ENCODE results near the gene AGAP1.

Gene AGAP1

DNA sequence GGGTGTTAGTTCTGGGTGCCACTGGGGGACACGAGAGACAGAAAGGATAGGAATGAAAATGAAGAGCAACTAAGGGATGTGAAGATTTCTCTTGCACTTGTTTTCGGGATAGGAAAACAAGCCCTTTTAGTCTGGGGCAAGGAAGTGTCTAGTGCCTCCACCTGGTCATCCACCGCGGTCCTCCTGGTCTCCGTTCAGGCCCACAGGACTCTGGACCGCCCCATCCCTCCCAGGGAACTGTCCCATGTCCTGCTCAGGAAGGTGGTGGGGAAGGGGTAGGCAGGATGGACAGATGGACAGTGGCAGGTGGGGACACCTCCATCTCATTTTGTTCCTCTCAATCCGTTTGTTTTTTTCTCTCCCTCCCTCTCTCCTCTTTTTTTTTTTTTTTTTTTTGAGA, 45.9 kb downstream of the AGAP1 start:
- no peak for DNase-seq
- no peaks in the 10 kb centered on the region for H3K27me3 ChIP-seq (replicated peaks)
- no peak overlapping the region for H3K27ac ChIP-seq
- TF ChIP-seq, protein P1, sequence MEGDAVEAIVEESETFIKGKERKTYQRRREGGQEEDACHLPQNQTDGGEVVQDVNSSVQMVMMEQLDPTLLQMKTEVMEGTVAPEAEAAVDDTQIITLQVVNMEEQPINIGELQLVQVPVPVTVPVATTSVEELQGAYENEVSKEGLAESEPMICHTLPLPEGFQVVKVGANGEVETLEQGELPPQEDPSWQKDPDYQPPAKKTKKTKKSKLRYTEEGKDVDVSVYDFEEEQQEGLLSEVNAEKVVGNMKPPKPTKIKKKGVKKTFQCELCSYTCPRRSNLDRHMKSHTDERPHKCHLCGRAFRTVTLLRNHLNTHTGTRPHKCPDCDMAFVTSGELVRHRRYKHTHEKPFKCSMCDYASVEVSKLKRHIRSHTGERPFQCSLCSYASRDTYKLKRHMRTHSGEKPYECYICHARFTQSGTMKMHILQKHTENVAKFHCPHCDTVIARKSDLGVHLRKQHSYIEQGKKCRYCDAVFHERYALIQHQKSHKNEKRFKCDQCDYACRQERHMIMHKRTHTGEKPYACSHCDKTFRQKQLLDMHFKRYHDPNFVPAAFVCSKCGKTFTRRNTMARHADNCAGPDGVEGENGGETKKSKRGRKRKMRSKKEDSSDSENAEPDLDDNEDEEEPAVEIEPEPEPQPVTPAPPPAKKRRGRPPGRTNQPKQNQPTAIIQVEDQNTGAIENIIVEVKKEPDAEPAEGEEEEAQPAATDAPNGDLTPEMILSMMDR (IDR thresholded peaks at IDR 0.05; ENCODE audit: low read depth, low read length, missing control alignments) = no peak
- no peaks in the 10 kb centered on the region for H3K36me3 ChIP-seq (replicated peaks)
- no peak overlapping the region for H3K4me3 ChIP-seq (ENCODE audit: low read depth, low read length)
- in situ Hi-C loops (cut with HindIII; ENCODE audit: low pct_ligation_motif_present, low sequenced_read_pairs) = no loop called here

DNA sequence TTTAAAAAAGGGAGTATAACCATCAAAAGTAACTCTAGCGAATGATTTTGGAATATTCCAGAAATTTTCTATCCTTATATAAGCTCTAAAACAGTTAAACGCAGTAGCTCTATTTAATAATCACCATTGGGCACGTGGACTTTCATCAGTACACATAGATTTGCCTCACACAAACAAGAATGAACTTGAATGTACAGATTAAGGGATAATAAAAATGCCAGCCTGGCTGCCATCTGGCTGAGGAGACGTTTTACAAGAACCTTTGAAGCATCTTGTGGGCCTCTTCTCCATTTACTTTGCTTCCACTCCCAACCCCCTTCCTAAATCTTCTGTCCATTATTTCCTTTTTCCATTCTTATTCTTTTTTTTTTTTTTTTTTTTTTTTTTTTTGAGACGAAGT, 47.2 kb downstream of the AGAP1 start:
- H3K27ac ChIP-seq = no peak overlapping the region
- no peak overlapping the region for H3K4me3 ChIP-seq (ENCODE audit: low read depth, low read length)
- no peaks in the 10 kb centered on the region for H3K36me3 ChIP-seq (replicated peaks)
- in situ Hi-C loops (cut with HindIII; ENCODE audit: low pct_ligation_motif_present, low sequenced_read_pairs) = no loop called here
- TF ChIP-seq, protein P1 (IDR thresholded peaks at IDR 0.05; ENCODE audit: low read depth, low read length, missing control alignments) = no peak
- DNase-seq = no peak
- no peaks in the 10 kb centered on the region for H3K27me3 ChIP-seq (replicated peaks)

DNA sequence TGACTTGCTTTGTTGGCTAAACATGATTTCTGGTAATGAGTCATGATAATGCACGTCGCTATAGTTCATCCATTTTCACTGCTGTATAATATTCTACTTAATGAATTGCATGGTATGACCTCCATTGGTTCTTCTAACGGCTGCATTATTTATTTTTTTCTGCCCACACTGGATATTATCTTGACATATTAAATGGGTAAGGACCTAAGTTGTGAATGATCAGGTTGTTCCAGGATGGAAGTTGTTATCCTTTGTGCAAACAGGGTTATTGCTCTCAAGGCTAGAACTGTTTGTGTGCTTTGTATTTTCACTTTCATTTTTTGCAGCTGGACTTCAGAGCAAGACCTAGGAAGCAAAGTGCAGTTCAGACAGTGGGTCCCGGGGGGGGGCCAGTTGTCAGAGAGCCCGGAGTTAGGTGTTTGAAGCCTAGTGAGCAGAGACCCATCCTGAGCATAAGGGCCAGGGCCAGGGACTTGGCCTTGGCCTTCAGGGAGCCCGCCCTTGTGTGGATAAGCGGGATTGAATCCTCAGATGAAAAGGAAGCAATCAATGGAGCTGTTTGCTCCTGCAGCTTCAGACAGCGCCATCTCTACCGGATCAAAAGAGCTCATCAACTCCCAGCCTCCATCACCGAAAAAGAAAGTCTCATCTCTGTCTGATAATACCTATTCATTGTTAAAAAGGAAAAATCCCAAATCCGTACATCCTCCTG, 48.2 kb downstream of the AGAP1 start:
- Histone ChIP-seq H3K4me3 (ENCODE audit: low read depth, low read length) (no peak overlapping the region), H3K27ac (no peak overlapping the region), H3K36me3 (replicated peaks) (no peaks in the 10 kb centered on the region), H3K27me3 (replicated peaks) (no peaks in the 10 kb centered on the region)
- DNase-seq = no peak
- in situ Hi-C loops (cut with HindIII; ENCODE audit: low pct_ligation_motif_present, low sequenced_read_pairs) = no loop called here
- TF ChIP-seq, protein P1 (IDR thresholded peaks at IDR 0.05; ENCODE audit: low read depth, low read length, missing control alignments) = no peak

DNA sequence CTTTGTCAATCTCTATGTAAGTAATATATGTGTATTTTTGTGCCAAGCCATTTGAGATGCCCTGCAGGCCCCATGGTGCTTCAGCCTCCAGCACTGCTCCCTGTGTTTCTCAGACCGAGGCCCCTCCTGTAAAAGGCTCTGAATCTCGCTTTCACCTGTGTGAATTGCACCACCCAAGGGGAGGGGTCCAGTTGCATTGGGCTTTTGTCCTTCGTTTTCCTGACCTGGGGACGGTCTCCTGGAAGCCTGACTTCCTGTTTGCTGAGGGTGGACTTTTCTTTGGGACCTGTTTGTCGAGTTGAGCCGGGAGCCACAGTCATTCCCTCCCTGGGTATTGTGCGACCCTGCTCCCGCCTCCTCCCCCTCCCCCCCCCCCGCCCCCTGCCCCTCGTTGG, 48.9 kb downstream of the AGAP1 start:
- no peaks in the 10 kb centered on the region for H3K27me3 ChIP-seq (replicated peaks)
- no peak overlapping the region for H3K4me3 ChIP-seq (ENCODE audit: low read depth, low read length)
- TF ChIP-seq, protein P1 (IDR thresholded peaks at IDR 0.05; ENCODE audit: low read depth, low read length, missing control alignments) = no peak
- no peak for DNase-seq
- H3K27ac ChIP-seq = no peak overlapping the region
- H3K36me3 ChIP-seq (replicated peaks) = no peaks in the 10 kb centered on the region
- in situ Hi-C loops (cut with HindIII; ENCODE audit: low pct_ligation_motif_present, low sequenced_read_pairs) = no loop called here

DNA sequence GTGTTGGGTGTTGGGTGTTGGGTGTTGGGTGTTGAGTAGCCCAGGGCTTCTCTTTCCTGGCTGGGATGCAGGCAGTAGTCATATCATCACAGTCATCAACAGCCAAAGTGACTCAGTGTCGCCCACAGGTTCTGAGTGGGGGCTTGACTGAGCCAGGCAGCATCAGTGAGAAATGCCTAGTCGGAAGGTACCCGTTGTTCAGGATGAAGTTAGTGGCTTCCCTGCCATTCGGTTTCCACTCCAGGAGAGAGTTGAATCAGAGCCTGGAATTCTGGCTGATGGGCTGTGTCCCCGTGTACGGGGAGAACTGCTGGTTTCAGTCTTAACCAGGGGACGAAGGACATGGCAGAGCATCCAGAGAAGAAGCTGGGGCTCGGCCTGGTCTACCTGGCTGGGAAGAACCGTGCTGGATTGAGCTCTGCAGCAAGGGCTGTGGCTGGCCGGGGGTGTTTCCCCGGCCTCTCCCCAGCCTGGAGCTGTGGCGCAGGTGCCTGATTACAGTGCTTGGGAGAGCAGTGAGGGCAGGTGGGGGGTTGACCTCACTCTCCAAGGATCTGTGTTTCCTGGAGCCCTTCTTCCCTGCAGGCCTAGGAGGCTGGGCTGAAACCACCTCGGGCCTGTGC, 49.4 kb downstream of the AGAP1 start:
- in situ Hi-C loops (cut with HindIII; ENCODE audit: low pct_ligation_motif_present, low sequenced_read_pairs) = no loop called here
- no peak overlapping the region for H3K4me3 ChIP-seq (ENCODE audit: low read depth, low read length)
- no peaks in the 10 kb centered on the region for H3K27me3 ChIP-seq (replicated peaks)
- TF ChIP-seq, protein P1 (IDR thresholded peaks at IDR 0.05; ENCODE audit: low read depth, low read length, missing control alignments) = no peak
- no peak for DNase-seq
- no peaks in the 10 kb centered on the region for H3K36me3 ChIP-seq (replicated peaks)
- no peak overlapping the region for H3K27ac ChIP-seq

Data from brain microvascular endothelial cell (primary cell).